HEK293 (cell line): ENCODE data around the gene ACTR1A.

Source experiments
- KLF1 ChIP-seq: fragments of 450-650 bp; formaldehyde crosslinking; IDR thresholded peaks from 2 replicates; pipeline ENCODE4 v1.5.1; 2016; ENCODE audit warnings: missing biosample characterization, missing genetic modification characterization
- SALL2 ChIP-seq: fragments of 450-650 bp; formaldehyde crosslinking; IDR thresholded peaks from 2 replicates; pipeline ENCODE4 v1.5.0; 2017; ENCODE audit warnings: missing biosample characterization, mild to moderate bottlenecking, missing genetic modification characterization, borderline replicate concordance
- ZBTB8A ChIP-seq: fragments of 450-650 bp; formaldehyde crosslinking; IDR thresholded peaks from 2 replicates; pipeline ENCODE4 v1.5.1; 2016; ENCODE audit warnings: missing biosample characterization, missing genetic modification characterization
- ZNF121 ChIP-seq: fragments of 450-650 bp; formaldehyde crosslinking; IDR thresholded peaks from 2 replicates; pipeline ENCODE4 v1.5.1; 2016; ENCODE audit warnings: missing biosample characterization, missing genetic modification characterization
- ZNF138 ChIP-seq: fragments of 450-650 bp; formaldehyde crosslinking; IDR thresholded peaks from 2 replicates; pipeline ENCODE4 v1.5.1; 2016; ENCODE audit warnings: missing biosample characterization, missing genetic modification characterization, borderline replicate concordance
- ZNF140 ChIP-seq: fragments of 450-650 bp; formaldehyde crosslinking; IDR thresholded peaks from 2 replicates; pipeline ENCODE4 v1.5.1; 2016; ENCODE audit warnings: missing biosample characterization, missing genetic modification characterization
- ZNF157 ChIP-seq: fragments of 450-650 bp; formaldehyde crosslinking; IDR thresholded peaks from 2 replicates; pipeline ENCODE4 v1.5.1; 2016; ENCODE audit warnings: missing biosample characterization, missing genetic modification characterization
- ZNF174 ChIP-seq: fragments of 450-650 bp; formaldehyde crosslinking; IDR thresholded peaks from 2 replicates; pipeline ENCODE4 v1.5.0; 2017; ENCODE audit warnings: missing biosample characterization, mild to moderate bottlenecking, missing genetic modification characterization
- ZNF223 ChIP-seq: fragments of 450-650 bp; formaldehyde crosslinking; IDR thresholded peaks from 2 replicates; pipeline ENCODE4 v1.5.1; 2016; ENCODE audit warnings: missing biosample characterization, missing genetic modification characterization
- ZNF24 ChIP-seq: fragments of 450-650 bp; formaldehyde crosslinking; IDR thresholded peaks from 2 replicates; pipeline ENCODE4 v1.5.1; 2016; ENCODE audit warnings: missing biosample characterization, missing genetic modification characterization
- ZNF529 ChIP-seq: fragments of 450-650 bp; formaldehyde crosslinking; IDR thresholded peaks from 2 replicates; pipeline ENCODE4 v1.5.1; 2017; ENCODE audit warnings: missing genetic modification characterization, missing biosample characterization; ENCODE audit not compliant: insufficient replicate concordance
- ZNF549 ChIP-seq: fragments of 450-650 bp; IDR thresholded peaks from 2 replicates; pipeline ENCODE4 v1.5.1; 2018; ENCODE audit warnings: missing biosample characterization, missing genetic modification characterization, mild to moderate bottlenecking, inconsistent platforms, moderate library complexity
- ZNF561 ChIP-seq: fragments of 450-650 bp; IDR thresholded peaks from 2 replicates; pipeline ENCODE4 v1.5.1; 2018; ENCODE audit warnings: missing biosample characterization, missing genetic modification characterization, borderline replicate concordance
- ZNF585B ChIP-seq: fragments of 450-650 bp; formaldehyde crosslinking; IDR thresholded peaks from 2 replicates; pipeline ENCODE4 v1.5.1; 2016; ENCODE audit warnings: missing biosample characterization, missing genetic modification characterization
- ZNF624 ChIP-seq: fragments of 450-650 bp; formaldehyde crosslinking; IDR thresholded peaks from 2 replicates; pipeline ENCODE4 v1.5.1; 2017; ENCODE audit warnings: missing biosample characterization, missing genetic modification characterization
- ZNF629 ChIP-seq: fragments of 450-650 bp; formaldehyde crosslinking; IDR thresholded peaks from 2 replicates; pipeline ENCODE4 v1.5.1; 2017; ENCODE audit warnings: missing biosample characterization, missing genetic modification characterization
- ZNF707 ChIP-seq: fragments of 450-650 bp; formaldehyde crosslinking; IDR thresholded peaks from 2 replicates; pipeline ENCODE4 v1.5.1; 2016; ENCODE audit warnings: missing biosample characterization, missing genetic modification characterization
- ZNF768 ChIP-seq: fragments of 450-650 bp; formaldehyde crosslinking; IDR thresholded peaks from 2 replicates; pipeline ENCODE4 v1.5.1; 2018; ENCODE audit warnings: missing biosample characterization, mild to moderate bottlenecking, missing genetic modification characterization
- ZNF785 ChIP-seq: fragments of 450-650 bp; formaldehyde crosslinking; IDR thresholded peaks from 2 replicates; pipeline ENCODE4 v1.5.1; 2016; ENCODE audit warnings: missing biosample characterization, missing genetic modification characterization
- TF ChIP-seq, protein P1 (sequence below): fragments of 450-650 bp; formaldehyde crosslinking; IDR thresholded peaks from 2 replicates; pipeline ENCODE4 v1.5.1; 2016; ENCODE audit warnings: missing biosample characterization, missing genetic modification characterization
- TF ChIP-seq, protein P2 (sequence below): fragments of 450-650 bp; formaldehyde crosslinking; IDR thresholded peaks from 2 replicates; pipeline ENCODE4 v1.5.1; 2016; ENCODE audit warnings: missing biosample characterization, missing genetic modification characterization
- TF ChIP-seq, protein P3 (sequence below): fragments of 450-650 bp; formaldehyde crosslinking; IDR thresholded peaks from 2 replicates; pipeline ENCODE4 v1.5.1; 2016; ENCODE audit warnings: missing biosample characterization, missing genetic modification characterization
- TF ChIP-seq, protein P4 (sequence below): fragments of 450-650 bp; formaldehyde crosslinking; IDR thresholded peaks from 2 replicates; pipeline ENCODE4 v1.5.1; 2016; ENCODE audit warnings: missing biosample characterization, missing genetic modification characterization
- TF ChIP-seq, protein P5 (sequence below): fragments of 450-650 bp; formaldehyde crosslinking; IDR thresholded peaks from 2 replicates; pipeline ENCODE4 v1.5.1; 2016; ENCODE audit warnings: missing biosample characterization, missing genetic modification characterization

Gene ACTR1A

DNA sequence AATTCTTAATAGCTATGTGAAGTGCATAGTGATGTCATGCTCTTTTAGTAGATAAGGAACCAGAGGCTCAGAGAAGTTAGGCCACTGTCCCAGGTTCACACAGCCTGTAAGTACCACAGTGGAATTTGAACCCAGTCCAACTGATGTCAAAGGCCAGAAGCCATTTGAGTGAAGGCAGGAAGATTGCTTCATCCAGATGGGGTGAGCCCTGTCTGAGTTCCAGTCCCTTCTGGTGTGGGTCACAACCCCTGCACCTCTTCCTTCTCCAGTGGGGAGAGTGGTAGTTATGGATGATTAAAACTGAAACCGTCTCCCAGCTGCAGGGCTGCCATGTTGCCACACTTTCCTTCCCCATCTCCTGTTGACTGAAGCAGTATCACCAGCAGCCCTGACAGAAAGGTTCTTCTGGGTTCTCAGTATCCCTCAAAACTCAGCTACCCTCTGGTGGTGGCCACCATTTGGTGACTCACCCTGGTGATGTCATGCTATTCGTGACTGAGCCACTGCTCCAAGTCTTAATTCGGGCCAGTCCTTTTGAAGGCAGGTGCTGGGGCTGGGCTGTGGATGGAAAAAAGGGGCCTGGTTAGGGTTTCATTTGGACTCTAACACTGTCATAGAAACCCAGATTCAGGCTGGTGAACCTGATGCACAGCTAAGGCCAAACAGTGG, 49.7 kb downstream of the ACTR1A start (continued):
- TF ChIP-seq ZNF223 (no peak), ZNF629 (tag by site-specific recombination) (peak; percentile 98), SALL2 (tag by site-specific recombination) (no peak), ZNF138 (tag by site-specific recombination) (no peak), ZNF549 (tag by site-specific recombination) (no peak), ZNF768 (tag by site-specific recombination) (no peak; the same call in 1 of the 2 replicates), ZNF24 (peak; percentile 72), KLF1 (0 out of 2 replicates have a peak, but pooled peaks have one; percentile 4), ZNF529 (tag by site-specific recombination) (no peak), ZNF140 (no peak), ZNF707 (tag by site-specific recombination) (no peak), ZBTB8A (tag by site-specific recombination) (peak; percentile 70), ZNF561 (tag by site-specific recombination) (no peak; the same call in 1 of the 2 replicates), ZNF157 (tag by site-specific recombination) (no peak), ZNF585B (tag by site-specific recombination) (no peak), ZNF785 (tag by site-specific recombination) (no peak), ZNF174 (no peak), ZNF121 (no peak), ZNF624 (tag by site-specific recombination) (no peak)
- TF ChIP-seq, protein P1, sequence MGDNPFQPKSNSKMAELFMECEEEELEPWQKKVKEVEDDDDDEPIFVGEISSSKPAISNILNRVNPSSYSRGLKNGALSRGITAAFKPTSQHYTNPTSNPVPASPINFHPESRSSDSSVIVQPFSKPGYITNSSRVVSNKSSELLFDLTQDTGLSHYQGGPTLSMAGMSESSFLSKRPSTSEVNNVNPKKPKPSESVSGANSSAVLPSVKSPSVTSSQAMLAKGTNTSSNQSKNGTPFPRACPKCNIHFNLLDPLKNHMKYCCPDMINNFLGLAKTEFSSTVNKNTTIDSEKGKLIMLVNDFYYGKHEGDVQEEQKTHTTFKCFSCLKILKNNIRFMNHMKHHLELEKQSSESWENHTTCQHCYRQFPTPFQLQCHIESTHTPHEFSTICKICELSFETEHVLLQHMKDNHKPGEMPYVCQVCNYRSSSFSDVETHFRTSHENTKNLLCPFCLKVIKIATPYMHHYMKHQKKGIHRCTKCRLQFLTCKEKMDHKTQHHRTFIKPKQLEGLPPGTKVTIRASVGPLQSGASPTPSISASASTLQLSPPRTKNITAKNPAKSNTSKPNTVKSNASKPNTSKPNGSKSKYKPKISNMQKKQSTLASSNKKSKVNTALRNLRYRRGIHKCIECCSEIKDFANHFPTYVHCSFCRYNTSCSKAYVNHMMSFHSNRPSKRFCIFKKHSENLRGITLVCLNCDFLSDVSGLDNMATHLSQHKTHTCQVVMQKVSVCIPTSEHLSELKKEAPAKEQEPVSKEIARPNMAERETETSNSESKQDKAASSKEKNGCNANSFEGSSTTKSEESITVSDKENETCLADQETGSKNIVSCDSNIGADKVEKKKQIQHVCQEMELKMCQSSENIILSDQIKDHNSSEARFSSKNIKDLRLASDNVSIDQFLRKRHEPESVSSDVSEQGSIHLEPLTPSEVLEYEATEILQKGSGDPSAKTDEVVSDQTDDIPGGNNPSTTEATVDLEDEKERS: no peak
- TF ChIP-seq, protein P2, sequence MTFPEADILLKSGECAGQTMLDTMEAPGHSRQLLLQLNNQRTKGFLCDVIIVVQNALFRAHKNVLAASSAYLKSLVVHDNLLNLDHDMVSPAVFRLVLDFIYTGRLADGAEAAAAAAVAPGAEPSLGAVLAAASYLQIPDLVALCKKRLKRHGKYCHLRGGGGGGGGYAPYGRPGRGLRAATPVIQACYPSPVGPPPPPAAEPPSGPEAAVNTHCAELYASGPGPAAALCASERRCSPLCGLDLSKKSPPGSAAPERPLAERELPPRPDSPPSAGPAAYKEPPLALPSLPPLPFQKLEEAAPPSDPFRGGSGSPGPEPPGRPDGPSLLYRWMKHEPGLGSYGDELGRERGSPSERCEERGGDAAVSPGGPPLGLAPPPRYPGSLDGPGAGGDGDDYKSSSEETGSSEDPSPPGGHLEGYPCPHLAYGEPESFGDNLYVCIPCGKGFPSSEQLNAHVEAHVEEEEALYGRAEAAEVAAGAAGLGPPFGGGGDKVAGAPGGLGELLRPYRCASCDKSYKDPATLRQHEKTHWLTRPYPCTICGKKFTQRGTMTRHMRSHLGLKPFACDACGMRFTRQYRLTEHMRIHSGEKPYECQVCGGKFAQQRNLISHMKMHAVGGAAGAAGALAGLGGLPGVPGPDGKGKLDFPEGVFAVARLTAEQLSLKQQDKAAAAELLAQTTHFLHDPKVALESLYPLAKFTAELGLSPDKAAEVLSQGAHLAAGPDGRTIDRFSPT (tag by site-specific recombination): peak; percentile 90
- TF ChIP-seq, protein P3, sequence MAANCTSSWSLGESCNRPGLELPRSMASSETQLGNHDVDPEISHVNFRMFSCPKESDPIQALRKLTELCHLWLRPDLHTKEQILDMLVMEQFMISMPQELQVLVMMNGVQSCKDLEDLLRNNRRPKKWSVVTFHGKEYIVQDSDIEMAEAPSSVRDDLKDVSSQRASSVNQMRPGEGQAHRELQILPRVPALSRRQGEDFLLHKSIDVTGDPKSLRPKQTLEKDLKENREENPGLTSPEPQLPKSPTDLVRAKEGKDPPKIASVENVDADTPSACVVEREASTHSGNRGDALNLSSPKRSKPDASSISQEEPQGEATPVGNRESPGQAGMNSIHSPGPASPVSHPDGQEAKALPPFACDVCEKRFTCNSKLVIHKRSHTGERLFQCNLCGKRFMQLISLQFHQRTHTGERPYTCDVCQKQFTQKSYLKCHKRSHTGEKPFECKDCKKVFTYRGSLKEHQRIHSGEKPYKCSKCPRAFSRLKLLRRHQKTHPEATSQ (tag by site-specific recombination): no peak
- TF ChIP-seq, protein P4, sequence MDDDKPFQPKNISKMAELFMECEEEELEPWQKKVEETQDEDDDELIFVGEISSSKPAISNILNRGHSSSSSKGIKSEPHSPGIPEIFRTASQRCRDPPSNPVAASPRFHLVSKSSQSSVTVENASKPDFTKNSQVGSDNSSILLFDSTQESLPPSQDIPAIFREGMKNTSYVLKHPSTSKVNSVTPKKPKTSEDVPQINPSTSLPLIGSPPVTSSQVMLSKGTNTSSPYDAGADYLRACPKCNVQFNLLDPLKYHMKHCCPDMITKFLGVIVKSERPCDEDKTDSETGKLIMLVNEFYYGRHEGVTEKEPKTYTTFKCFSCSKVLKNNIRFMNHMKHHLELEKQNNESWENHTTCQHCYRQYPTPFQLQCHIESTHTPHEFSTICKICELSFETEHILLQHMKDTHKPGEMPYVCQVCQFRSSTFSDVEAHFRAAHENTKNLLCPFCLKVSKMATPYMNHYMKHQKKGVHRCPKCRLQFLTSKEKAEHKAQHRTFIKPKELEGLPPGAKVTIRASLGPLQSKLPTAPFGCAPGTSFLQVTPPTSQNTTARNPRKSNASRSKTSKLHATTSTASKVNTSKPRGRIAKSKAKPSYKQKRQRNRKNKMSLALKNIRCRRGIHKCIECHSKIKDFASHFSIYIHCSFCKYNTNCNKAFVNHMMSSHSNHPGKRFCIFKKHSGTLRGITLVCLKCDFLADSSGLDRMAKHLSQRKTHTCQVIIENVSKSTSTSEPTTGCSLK (tag by site-specific recombination): no peak
- TF ChIP-seq, protein P5, sequence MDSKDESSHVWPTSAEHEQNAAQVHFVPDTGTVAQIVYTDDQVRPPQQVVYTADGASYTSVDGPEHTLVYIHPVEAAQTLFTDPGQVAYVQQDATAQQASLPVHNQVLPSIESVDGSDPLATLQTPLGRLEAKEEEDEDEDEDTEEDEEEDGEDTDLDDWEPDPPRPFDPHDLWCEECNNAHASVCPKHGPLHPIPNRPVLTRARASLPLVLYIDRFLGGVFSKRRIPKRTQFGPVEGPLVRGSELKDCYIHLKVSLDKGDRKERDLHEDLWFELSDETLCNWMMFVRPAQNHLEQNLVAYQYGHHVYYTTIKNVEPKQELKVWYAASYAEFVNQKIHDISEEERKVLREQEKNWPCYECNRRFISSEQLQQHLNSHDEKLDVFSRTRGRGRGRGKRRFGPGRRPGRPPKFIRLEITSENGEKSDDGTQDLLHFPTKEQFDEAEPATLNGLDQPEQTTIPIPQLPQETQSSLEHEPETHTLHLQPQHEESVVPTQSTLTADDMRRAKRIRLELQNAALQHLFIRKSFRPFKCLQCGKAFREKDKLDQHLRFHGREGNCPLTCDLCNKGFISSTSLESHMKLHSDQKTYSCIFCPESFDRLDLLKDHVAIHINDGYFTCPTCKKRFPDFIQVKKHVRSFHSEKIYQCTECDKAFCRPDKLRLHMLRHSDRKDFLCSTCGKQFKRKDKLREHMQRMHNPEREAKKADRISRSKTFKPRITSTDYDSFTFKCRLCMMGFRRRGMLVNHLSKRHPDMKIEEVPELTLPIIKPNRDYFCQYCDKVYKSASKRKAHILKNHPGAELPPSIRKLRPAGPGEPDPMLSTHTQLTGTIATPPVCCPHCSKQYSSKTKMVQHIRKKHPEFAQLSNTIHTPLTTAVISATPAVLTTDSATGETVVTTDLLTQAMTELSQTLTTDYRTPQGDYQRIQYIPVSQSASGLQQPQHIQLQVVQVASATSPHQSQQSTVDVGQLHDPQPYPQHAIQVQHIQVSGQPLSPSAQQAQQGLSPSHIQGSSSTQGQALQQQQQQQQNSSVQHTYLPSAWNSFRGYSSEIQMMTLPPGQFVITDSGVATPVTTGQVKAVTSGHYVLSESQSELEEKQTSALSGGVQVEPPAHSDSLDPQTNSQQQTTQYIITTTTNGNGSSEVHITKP: peak; percentile 94
